DND-41 (cell line): ENCODE results near the gene NBEA.

Experiments
- EZH2 ChIP-seq: IDR thresholded peaks from 3 replicates; pipeline ENCODE4 v1.6.1; 2012; ENCODE audit warnings: borderline replicate concordance, low read depth, mild to moderate bottlenecking, moderate library complexity, low read length, inconsistent platforms; ENCODE audit not compliant: severe bottlenecking
- TF ChIP-seq, protein P1 (sequence below): IDR thresholded peaks from 2 replicates; pipeline ENCODE4 v1.5.1; 2012; ENCODE audit warnings: borderline replicate concordance, low read length, moderate library complexity, mild to moderate bottlenecking; ENCODE audit not compliant: poor library complexity, severe bottlenecking; ENCODE audit errors: extremely low read depth

DNA sequence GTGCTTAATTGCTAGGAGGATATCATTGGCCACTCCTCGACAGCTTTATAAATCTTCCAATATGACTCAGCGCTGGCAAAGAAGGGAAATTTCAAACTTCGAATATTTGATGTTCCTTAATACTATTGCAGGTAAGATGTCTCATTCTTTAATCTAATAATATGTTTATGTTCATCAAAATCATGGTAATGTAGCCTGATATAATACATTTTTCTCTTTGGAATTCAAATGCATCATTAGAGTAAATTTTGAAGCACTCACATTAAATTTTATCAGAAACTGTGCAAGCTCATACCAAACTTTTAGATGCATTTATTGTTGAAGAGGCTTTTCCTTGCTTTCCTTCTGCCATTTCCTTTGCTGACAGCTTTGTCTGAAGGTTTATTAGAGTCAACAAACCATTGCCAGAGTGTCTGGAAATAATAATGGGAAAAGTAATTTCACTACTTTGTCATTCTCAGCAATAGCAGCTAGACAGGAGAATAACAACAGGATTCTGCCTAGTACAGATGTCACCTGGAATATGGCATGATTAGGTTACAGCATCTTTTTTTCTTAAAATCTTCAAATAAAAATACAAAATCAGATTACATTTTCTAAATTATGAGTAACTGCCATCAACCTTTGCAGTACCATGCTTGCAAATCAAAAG is 613.0 kb downstream of the NBEA start:
- TF ChIP-seq, protein P1, sequence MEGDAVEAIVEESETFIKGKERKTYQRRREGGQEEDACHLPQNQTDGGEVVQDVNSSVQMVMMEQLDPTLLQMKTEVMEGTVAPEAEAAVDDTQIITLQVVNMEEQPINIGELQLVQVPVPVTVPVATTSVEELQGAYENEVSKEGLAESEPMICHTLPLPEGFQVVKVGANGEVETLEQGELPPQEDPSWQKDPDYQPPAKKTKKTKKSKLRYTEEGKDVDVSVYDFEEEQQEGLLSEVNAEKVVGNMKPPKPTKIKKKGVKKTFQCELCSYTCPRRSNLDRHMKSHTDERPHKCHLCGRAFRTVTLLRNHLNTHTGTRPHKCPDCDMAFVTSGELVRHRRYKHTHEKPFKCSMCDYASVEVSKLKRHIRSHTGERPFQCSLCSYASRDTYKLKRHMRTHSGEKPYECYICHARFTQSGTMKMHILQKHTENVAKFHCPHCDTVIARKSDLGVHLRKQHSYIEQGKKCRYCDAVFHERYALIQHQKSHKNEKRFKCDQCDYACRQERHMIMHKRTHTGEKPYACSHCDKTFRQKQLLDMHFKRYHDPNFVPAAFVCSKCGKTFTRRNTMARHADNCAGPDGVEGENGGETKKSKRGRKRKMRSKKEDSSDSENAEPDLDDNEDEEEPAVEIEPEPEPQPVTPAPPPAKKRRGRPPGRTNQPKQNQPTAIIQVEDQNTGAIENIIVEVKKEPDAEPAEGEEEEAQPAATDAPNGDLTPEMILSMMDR = no peak
- no peak for TF ChIP-seq EZH2
